Loucy (cell line): ENCODE results near the gene SHISAL2B.
"Not testable (repeated sequence)": the region's sequence is repeated elsewhere in the genome, so short reads cannot be mapped to it uniquely, and the experiment has no call there.

Experiments used
- H2AFZ ChIP-seq: fragments of 200-600 bp; sonication (generic); 2 replicates; pipeline ENCODE4 v1.6.0; 2016; ENCODE audit warnings: antibody characterized with exemption, mild to moderate bottlenecking, low read length, moderate library complexity
- H3F3A ChIP-seq: fragments of 200-600 bp; 2 replicates; pipeline ENCODE4 v1.6.0; 2016; ENCODE audit warnings: antibody characterized with exemption, low read depth, mild to moderate bottlenecking
- H3K27me3 ChIP-seq: fragments of 200-600 bp; sonication (generic); 2 replicates; pipeline ENCODE4 v1.6.1; 2014; ENCODE audit warnings: low read length, mild to moderate bottlenecking; ENCODE audit not compliant: insufficient read depth, poor library complexity, severe bottlenecking
- H3K36me3 ChIP-seq: fragments of 200-600 bp; sonication (generic); 2 replicates; pipeline ENCODE4 v1.6.1; 2016; ENCODE audit warnings: low read length; ENCODE audit not compliant: insufficient read depth
- H3K4me1 ChIP-seq: fragments of 200-600 bp; sonication (generic); 2 replicates; pipeline ENCODE4 v1.5.1; 2014; ENCODE audit warnings: low read length, mild to moderate bottlenecking; ENCODE audit not compliant: insufficient read depth, poor library complexity, severe bottlenecking
- H3K4me2 ChIP-seq: fragments of 200-600 bp; sonication (generic); 2 replicates; pipeline ENCODE4 v1.6.0; 2014; ENCODE audit warnings: antibody characterized with exemption, low read length, low read depth, mild to moderate bottlenecking; ENCODE audit not compliant: poor library complexity, severe bottlenecking
- H3K4me3 ChIP-seq: fragments of 200-600 bp; sonication (generic); 2 replicates; pipeline ENCODE4 v1.5.1; 2014; ENCODE audit warnings: low read length, mild to moderate bottlenecking, mixed read lengths; ENCODE audit not compliant: poor library complexity, severe bottlenecking
- H3K79me2 ChIP-seq: fragments of 200-600 bp; sonication (generic); 2 replicates; pipeline ENCODE4 v1.6.1; 2014; ENCODE audit warnings: low read length; ENCODE audit not compliant: insufficient read depth
- H3K9ac ChIP-seq: fragments of 200-600 bp; sonication (generic); 2 replicates; pipeline ENCODE4 v1.6.0; 2014; ENCODE audit warnings: mild to moderate bottlenecking, low read depth, low read length, moderate library complexity; ENCODE audit not compliant: poor library complexity, severe bottlenecking
- H3K9me2 ChIP-seq: fragments of 200-600 bp; sonication (generic); replicated peaks from 2 replicates; pipeline ENCODE4 v1.6.1; 2016; ENCODE audit warnings: low read depth, low read length, mixed read lengths
- H3K9me3 ChIP-seq: fragments of 200-600 bp; sonication (generic); 2 replicates; pipeline ENCODE4 v1.6.1; 2014; ENCODE audit warnings: mild to moderate bottlenecking, antibody characterized with exemption, low read length, low read depth; ENCODE audit not compliant: insufficient read depth
- H4K20me1 ChIP-seq: fragments of 200-600 bp; sonication (generic); 2 replicates; pipeline ENCODE4 v1.6.0; 2014; ENCODE audit warnings: antibody characterized with exemption, low read length, mild to moderate bottlenecking; ENCODE audit not compliant: insufficient read depth, poor library complexity, severe bottlenecking
- EZH2phosphoT487 ChIP-seq: fragments of 200-600 bp; IDR thresholded peaks from 2 replicates; pipeline ENCODE4 v1.6.1; 2018; ENCODE audit warnings: antibody characterized with exemption, mild to moderate bottlenecking, moderate library complexity, borderline replicate concordance
- TF ChIP-seq, protein P1 (sequence below): fragments of 200-600 bp; sonication (generic); conservative IDR thresholded peaks from 2 replicates; pipeline ENCODE4 v1.5.1; 2014; ENCODE audit warnings: mild to moderate bottlenecking, antibody characterized with exemption, low read length

SHISAL2B gene

DNA sequence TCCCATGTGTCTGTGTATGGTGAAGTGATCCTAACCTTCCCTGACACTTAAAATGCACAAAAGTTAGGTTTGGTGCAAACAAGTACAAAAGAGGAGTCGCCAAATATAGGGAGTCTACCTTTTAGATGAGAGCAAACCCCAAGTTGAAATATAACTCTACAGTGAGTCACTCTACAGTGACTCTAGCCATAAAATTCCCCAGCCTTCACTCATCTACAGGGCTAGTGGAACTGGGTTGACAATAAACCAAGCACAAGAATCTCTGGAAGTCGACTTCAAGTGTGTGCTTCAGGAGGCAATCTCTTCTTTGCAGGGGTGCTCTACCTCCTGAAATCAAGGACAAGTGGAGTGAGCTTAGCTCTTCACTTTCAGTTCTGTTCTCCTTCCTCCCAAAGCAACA, 3.3 kb downstream of the SHISAL2B start:
- no peaks in the 10 kb centered on the region for H3K36me3 ChIP-seq
- H3K9ac ChIP-seq, result no peak overlapping the region
- H3K4me3 ChIP-seq, result no peak overlapping the region
- no peaks in the 10 kb centered on the region for H3F3A ChIP-seq
- no peak overlapping the region for H2AFZ ChIP-seq
- no peak overlapping the region for H3K4me2 ChIP-seq
- H3K4me1 ChIP-seq, result no peaks in the 10 kb centered on the region
- H4K20me1 ChIP-seq, result no peaks in the 10 kb centered on the region
- H3K9me2 ChIP-seq, result no peaks in the 10 kb centered on the region
- no peaks in the 10 kb centered on the region for H3K79me2 ChIP-seq
- H3K9me3 ChIP-seq, result 0 out of 2 replicates have a peak, but pooled peaks cover 4% of the 10 kb centered on the region
- no peaks in the 10 kb centered on the region for H3K27me3 ChIP-seq
- TF ChIP-seq, protein P1, sequence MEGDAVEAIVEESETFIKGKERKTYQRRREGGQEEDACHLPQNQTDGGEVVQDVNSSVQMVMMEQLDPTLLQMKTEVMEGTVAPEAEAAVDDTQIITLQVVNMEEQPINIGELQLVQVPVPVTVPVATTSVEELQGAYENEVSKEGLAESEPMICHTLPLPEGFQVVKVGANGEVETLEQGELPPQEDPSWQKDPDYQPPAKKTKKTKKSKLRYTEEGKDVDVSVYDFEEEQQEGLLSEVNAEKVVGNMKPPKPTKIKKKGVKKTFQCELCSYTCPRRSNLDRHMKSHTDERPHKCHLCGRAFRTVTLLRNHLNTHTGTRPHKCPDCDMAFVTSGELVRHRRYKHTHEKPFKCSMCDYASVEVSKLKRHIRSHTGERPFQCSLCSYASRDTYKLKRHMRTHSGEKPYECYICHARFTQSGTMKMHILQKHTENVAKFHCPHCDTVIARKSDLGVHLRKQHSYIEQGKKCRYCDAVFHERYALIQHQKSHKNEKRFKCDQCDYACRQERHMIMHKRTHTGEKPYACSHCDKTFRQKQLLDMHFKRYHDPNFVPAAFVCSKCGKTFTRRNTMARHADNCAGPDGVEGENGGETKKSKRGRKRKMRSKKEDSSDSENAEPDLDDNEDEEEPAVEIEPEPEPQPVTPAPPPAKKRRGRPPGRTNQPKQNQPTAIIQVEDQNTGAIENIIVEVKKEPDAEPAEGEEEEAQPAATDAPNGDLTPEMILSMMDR, result no peak
- no peak for TF ChIP-seq EZH2phosphoT487

DNA sequence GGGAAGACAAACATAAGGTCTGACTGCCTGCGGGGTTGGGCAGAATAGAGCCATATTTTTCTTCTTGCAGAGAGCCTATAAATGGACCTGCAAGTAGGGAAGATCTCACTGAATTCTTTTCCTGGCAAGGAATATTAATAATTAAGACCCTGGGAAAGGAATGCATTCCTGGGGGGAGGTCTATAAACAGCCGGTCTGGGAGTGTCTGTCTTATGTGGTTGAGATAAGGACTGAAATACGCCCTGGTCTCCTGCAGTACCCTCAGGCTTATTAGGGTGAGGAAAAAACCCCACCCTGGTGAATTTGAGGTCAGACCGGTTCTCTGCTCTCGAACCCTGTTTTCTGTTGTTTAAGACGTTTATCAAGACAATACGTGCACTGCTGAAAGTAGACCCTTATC, 6.1 kb downstream of the SHISAL2B start:
- not testable (repeated sequence) for H3K9ac ChIP-seq, H3K9me2 ChIP-seq, H3K36me3 ChIP-seq, H3K4me3 ChIP-seq, H3K4me1 ChIP-seq, H3K4me2 ChIP-seq, H2AFZ ChIP-seq, H3K79me2 ChIP-seq, H3K27me3 ChIP-seq, H4K20me1 ChIP-seq, H3K9me3 ChIP-seq, H3F3A ChIP-seq

DNA sequence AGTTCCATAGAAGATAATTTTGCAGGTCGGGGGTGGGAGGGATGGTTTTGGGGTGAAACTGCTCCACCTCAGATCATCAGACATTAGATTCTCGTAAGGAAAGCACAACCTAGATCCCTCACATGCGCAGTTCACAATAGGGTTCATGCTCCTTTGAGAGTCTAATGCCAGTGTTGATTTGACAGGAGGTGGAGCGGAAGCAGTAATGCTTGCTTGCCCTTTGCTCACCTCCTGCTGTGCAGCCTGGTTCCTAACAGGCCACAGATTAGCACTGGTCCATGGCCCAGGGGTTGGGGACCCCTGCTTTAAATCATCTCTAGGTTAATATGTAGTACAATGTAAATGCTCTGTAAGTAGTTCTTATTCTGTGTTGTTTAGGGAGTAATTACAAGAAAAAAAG, 10.5 kb downstream of the SHISAL2B start:
- Histone ChIP-seq H3K4me2 (no peak overlapping the region), H3K9me2 (no peaks in the 10 kb centered on the region), H3K4me3 (no peak overlapping the region), H3K9me3 (no peaks in the 10 kb centered on the region), H3K27me3 (no peaks in the 10 kb centered on the region), H3K9ac (no peak overlapping the region), H3F3A (no peaks in the 10 kb centered on the region), H3K36me3 (no peaks in the 10 kb centered on the region), H3K4me1 (no peaks in the 10 kb centered on the region), H2AFZ (no peak overlapping the region), H4K20me1 (no peaks in the 10 kb centered on the region), H3K79me2 (no peaks in the 10 kb centered on the region)
- no peak for TF ChIP-seq EZH2phosphoT487
- TF ChIP-seq, protein P1, result no peak

DNA sequence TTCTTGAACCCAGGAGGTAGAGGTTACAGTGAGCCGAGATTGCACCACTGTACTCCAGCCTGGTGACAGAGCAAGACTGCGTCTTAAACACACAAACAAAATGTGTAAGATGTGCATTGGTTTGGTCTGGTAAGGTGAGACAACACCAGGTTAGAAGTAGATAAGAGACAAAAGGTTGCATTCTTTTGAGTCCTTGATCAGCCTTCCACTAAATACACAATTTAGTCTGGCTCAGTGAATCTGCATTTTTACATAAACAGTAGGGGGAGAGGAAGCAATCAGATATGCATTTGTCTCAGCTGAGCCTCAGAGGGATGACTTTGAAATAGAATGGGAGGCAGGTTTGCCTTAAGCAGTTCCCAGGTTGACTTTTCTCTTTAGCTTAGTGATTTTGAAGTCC, 15.8 kb downstream of the SHISAL2B start:
- not testable (repeated sequence) for H3K4me2 ChIP-seq, H3K9ac ChIP-seq, H4K20me1 ChIP-seq, H3K9me2 ChIP-seq, H3K36me3 ChIP-seq, H3K79me2 ChIP-seq, H3F3A ChIP-seq, H3K4me1 ChIP-seq, H3K9me3 ChIP-seq, H3K4me3 ChIP-seq, H2AFZ ChIP-seq, H3K27me3 ChIP-seq
